ENCODE results near the gene SLC6A18. TPM values are rescaled to one million over a fixed set of nuclear protein-coding genes. Genes with fewer than 3 reads are reported as not detected.

Gene SLC6A18
- total and polyA plus RNA-seq, 9 of the 15 experiments (the other 6 are each of a cell fraction or from before 2014, with no cell fraction given): not detected

- TF ChIP-seq SOX6 (IDR thresholded peaks at IDR 0.05) (no peak), ZNF146 (CRISPR knock-in tag; IDR thresholded peaks at IDR 0.05; ENCODE audit: unreplicated experiment) (no peak)
These were observed 29.9 kb downstream of the SLC6A18 start (continued) for GRCh38 chr5:1255081-1255561.

GRCh38 chr5:1256776-1257175, 31.6 kb downstream of the SLC6A18 start:
- Histone ChIP-seq H3K9me3 (replicated peaks; ENCODE audit: control insufficient read depth, insufficient read depth, low read depth, low read length) (no peaks in the 10 kb centered on the region), H3K27me3 (ENCODE audit: control insufficient read depth in 2 of 2, insufficient read depth in 2 of 2, low read length in 2 of 2) (peaks cover 2 to 39% of the 10 kb centered on the region in 2 experiments; a peak in 3 of 5 replicates), H3K4me2 (ENCODE audit: insufficient read depth, low read length) (no peak overlapping the region), H3K27ac (ENCODE audit: extremely low read depth, low read depth, low read length) (no peak overlapping the region), H3K79me2 (ENCODE audit: control insufficient read depth, insufficient read depth, low read length) (no peaks in the 10 kb centered on the region), H3K9ac (ENCODE audit: insufficient read depth in 1 of 2, low read depth in 2 of 2, low read length in 2 of 2) (no peak overlapping the region), H3K4me1 (replicated peaks in 1 of 2; ENCODE audit: control insufficient read depth in 2 of 2, insufficient read depth in 2 of 2, low read length in 2 of 2) (peaks cover 0 to 25% of the 10 kb centered on the region in 2 experiments; a peak in 1 of 5 replicates), H2AFZ (ENCODE audit: low read depth, low read length) (no peak overlapping the region), H4K20me1 (replicated peaks; ENCODE audit: control insufficient read depth, insufficient read depth, low read length) (peaks cover 30% of the 10 kb centered on the region), H3K9me1 (ENCODE audit: control insufficient read depth, insufficient read depth, low read length) (no peaks in the 10 kb centered on the region), H3K36me3 (ENCODE audit: control insufficient read depth, insufficient read depth, low read length) (no peaks in the 10 kb centered on the region), H3K4me3 (no peak overlapping the region)
- ChIA-PET CTCF (ENCODE audit: low intra/inter-chr PET ratio) (no interaction called here), POLR2A (no interaction called here)
- BruUV-seq (replicated peaks): no TSS peak
- no peak for ATAC-seq
- WGBS (ENCODE audit: insufficient coverage, low coverage, missing lambda C conversion rate): 21% methylated on average over 17 of the region's 23 CpGs
- no peak for FAIRE-seq
- in situ Hi-C loops (cut with MboI) (no loop called here), intact Hi-C loops (cut with micrococcal nuclease) (no loop called here)
- no peak for DNase-seq (ENCODE audit: extremely low read depth in 1 of 4, low spot score in 3 of 4)
- no peak for TF ChIP-seq ZNF175 (CRISPR knock-in tag; IDR thresholded peaks at IDR 0.05; ENCODE audit: low read depth)
- no peak for TF ChIP-seq THRB (CRISPR knock-in tag; conservative IDR thresholded peaks at IDR 0.05)
- no peak for TF ChIP-seq HBP1 (CRISPR knock-in tag; IDR thresholded peaks at IDR 0.05)
- no peak for TF ChIP-seq CHCHD3 (CRISPR knock-in tag; IDR thresholded peaks at IDR 0.05)
- no peak for TF ChIP-seq DNMT1 (IDR thresholded peaks at IDR 0.05)
- no peak for TF ChIP-seq PREB (CRISPR knock-in tag; IDR thresholded peaks at IDR 0.05)
- no peak for TF ChIP-seq ZNF143 (CRISPR knock-in tag; IDR thresholded peaks at IDR 0.05)
- no peak for TF ChIP-seq SMARCB1 (IDR thresholded peaks at IDR 0.05; ENCODE audit: insufficient read length, low read depth)
- TF ChIP-seq FOXP1 (CRISPR knock-in tag; IDR thresholded peaks at IDR 0.05): no peak
- no peak for TF ChIP-seq MTF1 (CRISPR knock-in tag; IDR thresholded peaks at IDR 0.05; ENCODE audit: borderline replicate concordance)
- no peak for TF ChIP-seq PURB (CRISPR knock-in tag; IDR thresholded peaks at IDR 0.05; ENCODE audit: low read depth)
- no peak for TF ChIP-seq ZBTB7A (IDR thresholded peaks at IDR 0.05; ENCODE audit: borderline replicate concordance, control insufficient read depth, low read depth, low read length)

All from K562 (cell line).